GM04504 (cell line): Measurements from ENCODE around the gene TCEA3.

Experiments used
- DNase-seq: peaks from one replicate; pipeline ENCODE4 v3.0.0-alpha.2; 2012; ENCODE audit warnings: low read depth

TCEA3 gene

GRCh38 chr1:23446661-23447310, 22.2 kb upstream of the TCEA3 start:
- DNase-seq: no peak

- DNase-seq: no peak
Measured at GRCh38 chr1:23444596-23445390, 20.2 kb upstream of the TCEA3 start.

GRCh38 chr1:23444104-23444533, 19.6 kb upstream of the TCEA3 start:
- DNase-seq: peak; percentile 86

GRCh38 chr1:23442751-23443150, 18.2 kb upstream of the TCEA3 start:
- DNase-seq: no peak

GRCh38 chr1:23441446-23442148, 17.0 kb upstream of the TCEA3 start:
- no peak for DNase-seq

- DNase-seq: no peak
Measured at GRCh38 chr1:23438545-23438944, 14.0 kb upstream of the TCEA3 start.

GRCh38 chr1:23437355-23437664, 12.8 kb upstream of the TCEA3 start:
- DNase-seq: no peak

DNA sequence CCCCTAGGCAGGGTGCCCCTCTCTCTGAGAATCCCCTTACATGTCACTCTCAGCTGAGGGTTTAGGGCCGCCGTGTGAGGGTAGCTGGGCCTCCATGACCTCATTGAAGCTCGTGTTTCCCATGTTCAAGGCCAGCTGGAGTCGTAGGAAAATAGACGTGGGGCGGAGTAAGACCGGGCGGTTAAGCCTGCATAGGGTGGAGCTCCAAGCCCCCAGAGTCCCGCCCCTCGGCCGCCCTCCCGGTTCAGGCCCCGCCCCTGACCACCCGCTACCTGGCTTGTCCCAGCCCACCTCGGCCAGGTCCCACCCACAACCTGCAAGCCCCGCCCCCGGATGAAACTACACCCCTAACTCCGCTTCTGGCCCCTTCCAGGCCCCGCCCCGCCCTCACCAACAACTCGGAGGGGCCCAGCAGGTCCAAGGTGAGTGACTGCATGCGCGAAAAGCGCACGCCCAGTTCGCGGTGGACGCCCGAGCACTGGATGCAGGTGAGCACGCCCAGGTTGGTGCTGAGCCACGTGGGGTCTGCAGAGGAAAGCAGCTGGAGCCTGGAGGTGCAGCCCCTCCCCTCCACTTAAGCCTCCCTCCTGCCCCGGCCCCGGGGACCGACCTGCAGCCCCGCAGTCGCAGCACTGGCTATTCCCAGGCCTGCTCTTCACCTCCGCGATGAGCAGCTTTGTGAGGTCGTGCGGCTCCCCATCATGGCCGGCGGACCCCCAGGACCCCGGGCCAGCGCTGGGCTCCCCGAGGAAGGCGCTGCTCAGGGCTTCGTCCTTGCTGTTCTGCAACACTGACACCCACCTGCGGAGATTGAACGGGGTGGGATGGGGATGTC, 12.2 kb upstream of the TCEA3 start:
- no peak for DNase-seq

GRCh38 chr1:23434260-23434775, 9.8 kb upstream of the TCEA3 start:
- no peak for DNase-seq

DNA sequence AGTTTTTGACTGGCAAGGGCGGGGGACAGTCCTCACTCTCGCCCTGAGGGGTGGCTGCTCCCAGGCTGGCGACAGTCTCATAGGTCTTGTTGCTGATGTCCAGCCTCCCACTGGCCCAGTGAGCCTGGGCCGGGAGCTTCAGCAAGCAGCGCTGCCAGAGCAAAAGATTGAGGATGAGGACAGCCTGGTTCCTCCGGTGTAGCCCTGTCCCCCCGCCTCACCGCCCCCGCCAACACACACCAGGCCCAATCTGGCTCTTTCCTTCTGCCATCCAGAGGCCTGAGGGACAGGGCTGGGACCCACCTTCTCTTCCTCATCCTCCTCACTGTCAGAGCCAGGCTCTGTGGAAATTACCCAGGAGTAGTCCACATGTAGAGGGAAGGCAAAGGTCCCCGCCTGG, 8.6 kb upstream of the TCEA3 start:
- DNase-seq: no peak

DNA sequence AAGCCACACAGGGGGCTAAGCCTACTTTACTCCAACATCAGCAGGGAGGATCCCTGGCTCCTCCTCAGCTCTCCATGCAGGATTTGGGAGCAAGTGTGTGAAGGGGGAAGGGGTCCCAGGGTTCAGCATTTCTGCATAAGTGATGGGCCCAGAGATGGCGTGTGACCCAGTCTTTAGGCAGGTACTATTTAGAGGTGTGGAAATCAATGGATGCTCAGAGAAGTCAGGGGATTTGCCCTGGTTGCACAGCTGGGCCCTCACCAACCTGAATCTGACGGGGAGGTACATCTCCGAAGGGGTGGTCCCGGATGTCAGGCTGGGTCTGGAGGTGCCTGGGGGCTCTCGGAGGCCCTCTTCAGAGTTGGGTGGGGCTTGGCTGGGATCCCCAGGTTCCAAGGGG, 6.9 kb upstream of the TCEA3 start:
- no peak for DNase-seq

GRCh38 chr1:23430803-23431202, 6.3 kb upstream of the TCEA3 start:
- DNase-seq: no peak

GRCh38 chr1:23428136-23428905, 3.8 kb upstream of the TCEA3 start:
- no peak for DNase-seq

GRCh38 chr1:23427550-23427949, 3.0 kb upstream of the TCEA3 start:
- no peak for DNase-seq

DNA sequence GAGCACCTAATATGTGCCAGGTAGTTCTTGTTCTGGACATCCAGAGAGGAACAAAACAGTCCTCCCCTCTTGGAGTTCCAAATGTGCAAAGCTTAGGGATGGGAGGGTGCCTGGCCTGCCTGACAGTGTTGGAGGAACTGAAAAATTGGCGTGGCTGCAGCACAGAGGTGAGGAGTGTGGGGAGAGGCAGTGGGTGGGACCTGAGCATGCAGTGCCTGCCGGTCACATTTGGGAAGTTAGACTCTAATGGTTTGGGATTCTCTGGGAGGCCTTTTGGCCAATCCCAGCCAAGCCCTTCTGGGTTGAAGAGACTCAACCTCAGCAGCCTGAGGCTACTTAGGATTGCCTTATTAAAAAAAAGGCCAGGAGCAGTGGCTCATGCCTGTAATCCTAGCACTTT, 2.3 kb upstream of the TCEA3 start:
- no peak for DNase-seq

GRCh38 chr1:23425193-23425494, 596 bp upstream of the TCEA3 start:
- no peak for DNase-seq

GRCh38 chr1:23423415-23424292, 894 bp downstream of the TCEA3 start:
- DNase-seq: no peak

DNA sequence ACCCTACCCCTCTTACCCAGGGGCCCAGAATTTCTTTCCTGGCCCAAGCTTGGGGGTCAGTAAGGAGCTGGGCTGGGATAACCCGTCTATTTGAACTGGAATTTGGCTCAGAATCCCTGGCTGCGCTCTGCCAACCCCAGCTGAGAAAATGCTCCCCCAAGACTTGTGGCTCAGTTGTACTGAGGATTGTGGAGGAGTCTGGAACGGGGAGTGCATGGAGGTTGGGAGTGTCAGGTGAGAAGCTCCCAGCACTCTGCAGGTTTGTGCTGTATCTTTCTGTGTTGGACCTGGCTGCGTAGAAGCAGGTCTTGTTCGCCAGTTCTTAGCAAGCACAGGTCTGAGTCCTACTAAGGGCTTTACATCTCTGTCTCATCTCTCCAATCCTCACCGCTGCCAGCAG, 1.6 kb downstream of the TCEA3 start:
- no peak for DNase-seq

- DNase-seq: peak; percentile 55
Measured at GRCh38 chr1:23422241-23422877, 2.2 kb downstream of the TCEA3 start.

- peak; percentile 54 for DNase-seq
Measured at GRCh38 chr1:23421753-23422240, 2.8 kb downstream of the TCEA3 start.
